Astrocyte (in vitro differentiated cells and primary cell): ENCODE measurements around the gene MLNR. TPM values are rescaled to one million over a fixed set of nuclear protein-coding genes. Genes with fewer than 3 reads are reported as not detected.

ENCODE experiments used
- DNase-seq: peaks from one replicate; pipeline ENCODE4 v3.0.0-alpha.2; 2010; ENCODE audit warnings: low read depth
- FAIRE-seq: peaks from 2 replicates; lab custom pipeline; 2011; peaks lifted over from hg19 to GRCh38; lab: Jason Lieb, UNC
- H2AFZ ChIP-seq: 2 replicates; pipeline ENCODE4 v1.6.0; 2012; ENCODE audit warnings: low read depth, low read length, inconsistent platforms
- H3K27ac ChIP-seq: 2 replicates; pipeline ENCODE4 v1.5.1; 2011; ENCODE audit warnings: low read depth, low read length, inconsistent platforms
- H3K27me3 ChIP-seq: 2 replicates; pipeline ENCODE4 v1.6.0; 2011; ENCODE audit warnings: low read length, inconsistent platforms; ENCODE audit not compliant: insufficient read depth
- H3K36me3 ChIP-seq: 2 replicates; pipeline ENCODE4 v1.5.1; 2011; ENCODE audit warnings: low read length, inconsistent platforms; ENCODE audit not compliant: insufficient read depth
- H3K4me1 ChIP-seq: 2 replicates; pipeline ENCODE4 v1.5.1; 2011; ENCODE audit warnings: low read length, inconsistent platforms; ENCODE audit not compliant: insufficient read depth
- H3K4me2 ChIP-seq: 2 replicates; pipeline ENCODE4 v1.6.0; 2012; ENCODE audit warnings: low read length, inconsistent platforms
- H3K4me3 ChIP-seq: 2 replicates; pipeline ENCODE4 v1.5.1; 2011; ENCODE audit warnings: low read depth, mild to moderate bottlenecking, low read length, inconsistent platforms; ENCODE audit not compliant: insufficient read depth
- H3K79me2 ChIP-seq: 2 replicates; pipeline ENCODE4 v1.6.0; 2012; ENCODE audit warnings: mild to moderate bottlenecking, low read length, inconsistent platforms; ENCODE audit not compliant: insufficient read depth
- H3K9ac ChIP-seq: 2 replicates; pipeline ENCODE4 v1.6.0; 2012; ENCODE audit warnings: mild to moderate bottlenecking, low read length, inconsistent platforms
- H3K9me3 ChIP-seq: 2 replicates; pipeline ENCODE4 v1.5.1; 2012; ENCODE audit warnings: low read depth, mild to moderate bottlenecking, low read length, inconsistent platforms; ENCODE audit not compliant: insufficient read depth
- H4K20me1 ChIP-seq: 2 replicates; pipeline ENCODE4 v1.6.0; 2012; ENCODE audit warnings: low read length, inconsistent platforms; ENCODE audit not compliant: insufficient read depth
- H3K27ac Mint-ChIP-seq: one replicate; pipeline ENCODE4 v1.8.0; 2021; ENCODE audit warnings: mild to moderate bottlenecking, mixed read lengths; ENCODE audit not compliant: unreplicated experiment
- H3K27me3 Mint-ChIP-seq: one replicate; pipeline ENCODE4 v1.8.0; 2021; ENCODE audit warnings: low read depth, mixed read lengths; ENCODE audit not compliant: unreplicated experiment
- H3K36me3 Mint-ChIP-seq: one replicate; pipeline ENCODE4 v1.8.0; 2021; ENCODE audit warnings: low read depth, mixed read lengths; ENCODE audit not compliant: unreplicated experiment
- H3K4me1 Mint-ChIP-seq: one replicate; pipeline ENCODE4 v1.8.0; 2021; ENCODE audit warnings: low read depth, mixed read lengths; ENCODE audit not compliant: unreplicated experiment
- H3K4me3 Mint-ChIP-seq: one replicate; pipeline ENCODE4 v1.8.0; 2021; ENCODE audit warnings: mild to moderate bottlenecking, moderate library complexity, mixed read lengths; ENCODE audit not compliant: unreplicated experiment
- H3K9me3 Mint-ChIP-seq: one replicate; pipeline ENCODE4 v1.8.0; 2021; ENCODE audit warnings: mild to moderate bottlenecking, mixed read lengths; ENCODE audit not compliant: unreplicated experiment
- CTCF ChIP-seq: IDR thresholded peaks from 2 replicates; pipeline ENCODE4 v1.5.1; 2011; ENCODE audit warnings: low read depth, mild to moderate bottlenecking, inconsistent platforms, low read length, moderate library complexity; ENCODE audit not compliant: insufficient read depth
- EZH2 ChIP-seq: IDR thresholded peaks from 2 replicates; pipeline ENCODE4 v1.6.1; 2012; ENCODE audit warnings: mild to moderate bottlenecking, low read length, inconsistent platforms; ENCODE audit not compliant: insufficient read depth
- total RNA-seq: library from RNA; stranded (reverse); gene quantifications from 2 replicates; pipeline ENCODE4 v1.2.1, GENCODE V29; 2021

Gene MLNR
- total RNA-seq, 1 donor from 2014 or later = not detected

- Histone ChIP-seq H2AFZ (peak overlapping the region; percentile 72), H3K4me3 (no peak overlapping the region), H3K36me3 (no peaks in the 10 kb centered on the region), H3K4me2 (peak overlapping the region; percentile 75), H4K20me1 (no peaks in the 10 kb centered on the region), H3K9me3 (peaks cover 8% of the 10 kb centered on the region), H3K27me3 (peaks cover 82% of the 10 kb centered on the region), H3K4me1 (peaks cover 4% of the 10 kb centered on the region), H3K27ac (no peak overlapping the region), H3K79me2 (no peaks in the 10 kb centered on the region), H3K9ac (no peak overlapping the region)
- Mint-ChIP-seq H3K4me3 (peak overlapping the region; percentile 50), H3K27me3 (peaks cover 81% of the 10 kb centered on the region), H3K4me1 (no peaks in the 10 kb centered on the region), H3K36me3 (peaks cover 13% of the 10 kb centered on the region), H3K27ac (no peak overlapping the region), H3K9me3 (peaks cover 25% of the 10 kb centered on the region)
- FAIRE-seq = no peak
- peak; percentile 85 for TF ChIP-seq EZH2
- TF ChIP-seq CTCF = no peak
- no peak for DNase-seq
Observed at GRCh38 chr13:49220856-49221589, 885 bp downstream of the MLNR start.

DNA sequence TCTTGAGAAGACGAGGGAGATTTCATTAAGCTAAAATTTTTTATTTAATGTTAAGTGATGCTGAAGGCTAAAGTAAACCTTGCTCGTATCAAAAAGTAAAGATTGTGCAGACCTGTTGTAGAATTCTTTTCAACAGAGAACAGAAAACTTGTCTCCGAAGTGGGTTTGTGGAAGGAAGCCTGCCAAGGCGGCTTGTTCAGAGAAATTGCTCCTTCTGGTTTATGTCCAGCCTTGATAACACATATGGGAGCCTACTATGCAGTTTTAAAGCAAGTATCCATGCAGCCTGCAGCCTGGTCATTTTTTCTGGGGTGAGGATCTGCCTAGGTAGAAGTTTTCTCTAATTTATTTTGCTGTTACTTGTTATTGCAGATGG lies 1.4 kb downstream of the MLNR start:
- Mint-ChIP-seq H3K9me3 (peaks cover 25% of the 10 kb centered on the region), H3K4me1 (no peaks in the 10 kb centered on the region), H3K27me3 (peaks cover 77% of the 10 kb centered on the region), H3K4me3 (no peak overlapping the region), H3K27ac (no peak overlapping the region), H3K36me3 (peaks cover 13% of the 10 kb centered on the region)
- no peak overlapping the region for H3K4me3 ChIP-seq
- H3K27ac ChIP-seq = no peak overlapping the region
- no peak overlapping the region for H2AFZ ChIP-seq
- H3K36me3 ChIP-seq = no peaks in the 10 kb centered on the region
- H3K4me2 ChIP-seq = no peak overlapping the region
- H3K79me2 ChIP-seq = no peaks in the 10 kb centered on the region
- no peak for TF ChIP-seq CTCF
- TF ChIP-seq EZH2 = no peak
- peaks cover 4% of the 10 kb centered on the region for H3K4me1 ChIP-seq
- H3K9ac ChIP-seq = no peak overlapping the region
- H3K9me3 ChIP-seq = peaks cover 8% of the 10 kb centered on the region
- DNase-seq = no peak
- H3K27me3 ChIP-seq = peaks cover 82% of the 10 kb centered on the region
- H4K20me1 ChIP-seq = no peaks in the 10 kb centered on the region
- FAIRE-seq = no peak
